AG09309 (cell line): ENCODE results near the gene PHYH.

Source experiments
- DNase-seq: peaks from one replicate; pipeline ENCODE4 v3.0.0-alpha.2; 2010; ENCODE audit warnings: low read depth
- H3K4me3 ChIP-seq: 2 replicates; pipeline ENCODE4 v1.5.1; 2011; ENCODE audit warnings: mild to moderate bottlenecking, low read depth, low read length, moderate library complexity; ENCODE audit not compliant: control insufficient read depth
- CTCF ChIP-seq: IDR thresholded peaks from 2 replicates; pipeline ENCODE4 v1.5.1; 2011; ENCODE audit warnings: mild to moderate bottlenecking, low read depth, low read length, inconsistent platforms; ENCODE audit not compliant: insufficient read depth, control insufficient read depth; ENCODE audit errors: missing control alignments

PHYH gene

GRCh38 chr10:13311177-13311575, 11.3 kb upstream of the PHYH start:
- no peak overlapping the region for H3K4me3 ChIP-seq
- TF ChIP-seq CTCF: no peak
- peak; percentile 10 for DNase-seq

- DNase-seq: no peak
- TF ChIP-seq CTCF: no peak
Observed at GRCh38 chr10:13310518-13311176, 10.8 kb upstream of the PHYH start.

GRCh38 chr10:13309792-13310191, 9.9 kb upstream of the PHYH start:
- no peak overlapping the region for H3K4me3 ChIP-seq
- no peak for DNase-seq
- no peak for TF ChIP-seq CTCF

More at GRCh38 chr10:13310518-13311176, 10.8 kb upstream of the PHYH start:
- H3K4me3 ChIP-seq: no peak overlapping the region

- TF ChIP-seq CTCF: no peak
Observed at GRCh38 chr10:13308096-13308495, 8.2 kb upstream of the PHYH start.

GRCh38 chr10:13306103-13306502, 6.2 kb upstream of the PHYH start:
- no peak for TF ChIP-seq CTCF
- no peak overlapping the region for H3K4me3 ChIP-seq
- DNase-seq: no peak

More at GRCh38 chr10:13308096-13308495, 8.2 kb upstream of the PHYH start:
- DNase-seq: no peak
- no peak overlapping the region for H3K4me3 ChIP-seq

GRCh38 chr10:13302821-13303555, 3.1 kb upstream of the PHYH start:
- no peak overlapping the region for H3K4me3 ChIP-seq
- no peak for DNase-seq
- no peak for TF ChIP-seq CTCF
